ENCODE results near the gene FCGBP. TPM values are rescaled to one million over a fixed set of nuclear protein-coding genes. Genes with fewer than 3 reads are reported as not detected.

Gene FCGBP
- total RNA-seq, 1 donor from 2014 or later, result 5.7 TPM

Other genes starting within 250 kb of the FCGBP start
- not detected for gene LGALS14, start 230.2 kb downstream of the FCGBP start, total RNA-seq
- gene CLC, start 196.6 kb downstream of the FCGBP start, total RNA-seq, result 5.7 TPM
- gene LEUTX, start 155.8 kb downstream of the FCGBP start, total RNA-seq, result not detected
- 25.1 TPM for gene DYRK1B, start 100.5 kb downstream of the FCGBP start, total RNA-seq
- gene FBL, start 88.3 kb downstream of the FCGBP start, total RNA-seq, result 386 TPM
- gene PSMC4, start 36.5 kb upstream of the FCGBP start, total RNA-seq, result 37.6 TPM
- 7.3 TPM for gene ZNF546, start 62.4 kb upstream of the FCGBP start, total RNA-seq
- 14.6 TPM for gene ZNF780B, start 121.6 kb upstream of the FCGBP start, total RNA-seq
- 14.6 TPM for gene ZNF780A, start 156.3 kb upstream of the FCGBP start, total RNA-seq